Liver (tissue), 9 donors: ENCODE results near the gene NRF1. TPM values are rescaled to one million over a fixed set of nuclear protein-coding genes. Genes with fewer than 3 reads are reported as not detected.

ENCODE experiments used
- DNase-seq: peaks from one replicate; pipeline ENCODE4 v3.0.0-alpha.2; 2017; ENCODE audit warnings: low spot score
- H3K27ac ChIP-seq, 2 donors: one replicate each; pipeline ENCODE4 v1.7.0; 2013; ENCODE audit warnings: inconsistent platforms in 2 of 2, low read length in 2 of 2, control low read depth in 1 of 2, low read depth in 1 of 2, mild to moderate bottlenecking in 1 of 2
- H3K27me3 ChIP-seq, 4 donors: one replicate each; pipeline versions ENCODE4 v1.6.1 to v1.7.0; 2013; ENCODE audit warnings: low read length in 3 of 4, inconsistent platforms in 1 of 4, mild to moderate bottlenecking in 1 of 4, moderate library complexity in 1 of 4; ENCODE audit not compliant: control insufficient read depth in 4 of 4, insufficient read depth in 4 of 4
- H3K36me3 ChIP-seq, 4 donors: one replicate each; pipeline versions ENCODE4 v1.6.1 to v1.7.0; 2013; ENCODE audit warnings: low read length in 3 of 4, mild to moderate bottlenecking in 3 of 4, low read depth in 1 of 4, moderate library complexity in 1 of 4; ENCODE audit not compliant: control insufficient read depth in 4 of 4, insufficient read depth in 3 of 4
- H3K4me1 ChIP-seq, 4 donors: one replicate each; pipeline versions ENCODE4 v1.6.1 to v1.7.0; 2013; ENCODE audit warnings: low read length in 3 of 4, mild to moderate bottlenecking in 3 of 4, moderate library complexity in 1 of 4; ENCODE audit not compliant: control insufficient read depth in 4 of 4, insufficient read depth in 4 of 4
- H3K4me3 ChIP-seq, 3 donors: one replicate each; pipeline versions ENCODE4 v1.6.1 to v1.7.0; 2013; ENCODE audit warnings: low read length in 3 of 3, control low read depth in 1 of 3, low read depth in 1 of 3, mild to moderate bottlenecking in 1 of 3
- H3K9ac ChIP-seq, 2 donors: one replicate each; pipeline ENCODE4 v1.7.0; 2013; ENCODE audit warnings: low read length in 2 of 2, mild to moderate bottlenecking in 2 of 2, moderate library complexity in 2 of 2, control low read depth in 1 of 2, low read depth in 1 of 2
- H3K9me3 ChIP-seq, 4 donors: one replicate each; pipeline versions ENCODE4 v1.6.1 to v1.7.0; 2013; ENCODE audit warnings: low read length in 3 of 4; ENCODE audit not compliant: control insufficient read depth in 4 of 4
- FOXA1 ChIP-seq: IDR thresholded peaks from 2 replicates; pipeline ENCODE4 v1.6.1; 2016; ENCODE audit warnings: antibody characterized with exemption
- FOXA2 ChIP-seq: IDR thresholded peaks from 2 replicates; pipeline ENCODE4 v1.6.1; 2016; ENCODE audit warnings: antibody characterized with exemption
- HNF4A ChIP-seq, 2 donors: conservative IDR thresholded peaks; 2 replicates each; pipeline ENCODE4 v1.6.1; 2016; ENCODE audit warnings: antibody characterized with exemption in 2 of 2, mild to moderate bottlenecking in 2 of 2
- HNF4G ChIP-seq: IDR thresholded peaks from 2 replicates; pipeline ENCODE4 v1.6.1; 2016; ENCODE audit warnings: antibody characterized with exemption
- RAD21 ChIP-seq, 2 donors: IDR thresholded peaks; 2 replicates each; pipeline ENCODE4 v1.6.1; 2016; ENCODE audit warnings: antibody characterized with exemption in 2 of 2, mild to moderate bottlenecking in 2 of 2
- REST ChIP-seq: IDR thresholded peaks from 2 replicates; pipeline ENCODE4 v1.6.1; 2016; ENCODE audit warnings: antibody characterized with exemption, mild to moderate bottlenecking
- TAF1 ChIP-seq: conservative IDR thresholded peaks from 2 replicates; pipeline ENCODE4 v1.6.1; 2016; ENCODE audit warnings: antibody characterized with exemption, mild to moderate bottlenecking
- WGBS: extraction: QIAGEN DNeasy Blood & Tissue Kit; methylation state at CpG from one replicate; pipeline ENCODE4 v1.1.7; 2013; 5-methylcytosine and 5-hydroxymethylcytosine counted together
- polyA plus RNA-seq, 2 donors: library from polyadenylated mRNA; stranded (reverse) in 1 of 2; unstranded in 1 of 2; fragments of 200-250 nt in 1 of 2; fragments of >200 nt in 1 of 2; fragmentation: Nextera tagmentation in 1 of 2; extraction: Ambion mirVana in 1 of 2; gene quantifications; one replicate each; pipeline versions ENCODE4 v1.2.1 to v1.2.3, GENCODE V29; 2013 to 2015
- total RNA-seq, 2 donors: library from RNA; depleted of rRNA; stranded (reverse); fragments of >200 nt; gene quantifications; one replicate each; pipeline ENCODE4 v1.2.3, GENCODE V29; 2014
- TF ChIP-seq, protein P1 (sequence below): IDR thresholded peaks from 2 replicates; pipeline ENCODE4 v1.6.1; 2016; ENCODE audit warnings: antibody characterized with exemption
- TF ChIP-seq, protein P2 (sequence below): IDR thresholded peaks from 2 replicates; pipeline ENCODE4 v1.6.1; 2016; ENCODE audit warnings: antibody characterized with exemption
- donor health status: healthy.
- donor health status: healthy.
- donor health status: healthy.
- donor health status: healthy.
- donor health status: healthy.

Gene NRF1
- total and polyA plus RNA-seq, 4 donors = 1.3 to 14.8 (median 5.3) TPM

- 86% methylated on average over 17 of the region's 17 CpGs for WGBS
- TF ChIP-seq HNF4A (conservative IDR thresholded peaks at IDR 0.05) = no peak
- TF ChIP-seq FOXA2 = no peak
- TF ChIP-seq, protein P1, sequence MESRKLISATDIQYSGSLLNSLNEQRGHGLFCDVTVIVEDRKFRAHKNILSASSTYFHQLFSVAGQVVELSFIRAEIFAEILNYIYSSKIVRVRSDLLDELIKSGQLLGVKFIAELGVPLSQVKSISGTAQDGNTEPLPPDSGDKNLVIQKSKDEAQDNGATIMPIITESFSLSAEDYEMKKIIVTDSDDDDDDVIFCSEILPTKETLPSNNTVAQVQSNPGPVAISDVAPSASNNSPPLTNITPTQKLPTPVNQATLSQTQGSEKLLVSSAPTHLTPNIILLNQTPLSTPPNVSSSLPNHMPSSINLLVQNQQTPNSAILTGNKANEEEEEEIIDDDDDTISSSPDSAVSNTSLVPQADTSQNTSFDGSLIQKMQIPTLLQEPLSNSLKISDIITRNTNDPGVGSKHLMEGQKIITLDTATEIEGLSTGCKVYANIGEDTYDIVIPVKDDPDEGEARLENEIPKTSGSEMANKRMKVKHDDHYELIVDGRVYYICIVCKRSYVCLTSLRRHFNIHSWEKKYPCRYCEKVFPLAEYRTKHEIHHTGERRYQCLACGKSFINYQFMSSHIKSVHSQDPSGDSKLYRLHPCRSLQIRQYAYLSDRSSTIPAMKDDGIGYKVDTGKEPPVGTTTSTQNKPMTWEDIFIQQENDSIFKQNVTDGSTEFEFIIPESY = no peak
- TF ChIP-seq REST = no peak
- TF ChIP-seq RAD21 (IDR thresholded peaks at IDR 0.05) = no peak
- TF ChIP-seq, protein P2, sequence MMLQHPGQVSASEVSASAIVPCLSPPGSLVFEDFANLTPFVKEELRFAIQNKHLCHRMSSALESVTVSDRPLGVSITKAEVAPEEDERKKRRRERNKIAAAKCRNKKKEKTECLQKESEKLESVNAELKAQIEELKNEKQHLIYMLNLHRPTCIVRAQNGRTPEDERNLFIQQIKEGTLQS = no peak
- TF ChIP-seq TAF1 = no peak
- no peak for TF ChIP-seq FOXA1
- no peak for TF ChIP-seq HNF4G
- Histone ChIP-seq H3K27me3 (no peaks in the 10 kb centered on the region), H3K4me3 (no peak overlapping the region), H3K9me3 (no peaks in the 10 kb centered on the region), H3K9ac (no peak overlapping the region), H3K4me1 (no peaks in the 10 kb centered on the region), H3K36me3 (no peaks in the 10 kb centered on the region), H3K27ac (no peak overlapping the region)
- no peak for DNase-seq
Observed at GRCh38 chr7:129803546-129804081, 192.1 kb downstream of the NRF1 start.

DNA sequence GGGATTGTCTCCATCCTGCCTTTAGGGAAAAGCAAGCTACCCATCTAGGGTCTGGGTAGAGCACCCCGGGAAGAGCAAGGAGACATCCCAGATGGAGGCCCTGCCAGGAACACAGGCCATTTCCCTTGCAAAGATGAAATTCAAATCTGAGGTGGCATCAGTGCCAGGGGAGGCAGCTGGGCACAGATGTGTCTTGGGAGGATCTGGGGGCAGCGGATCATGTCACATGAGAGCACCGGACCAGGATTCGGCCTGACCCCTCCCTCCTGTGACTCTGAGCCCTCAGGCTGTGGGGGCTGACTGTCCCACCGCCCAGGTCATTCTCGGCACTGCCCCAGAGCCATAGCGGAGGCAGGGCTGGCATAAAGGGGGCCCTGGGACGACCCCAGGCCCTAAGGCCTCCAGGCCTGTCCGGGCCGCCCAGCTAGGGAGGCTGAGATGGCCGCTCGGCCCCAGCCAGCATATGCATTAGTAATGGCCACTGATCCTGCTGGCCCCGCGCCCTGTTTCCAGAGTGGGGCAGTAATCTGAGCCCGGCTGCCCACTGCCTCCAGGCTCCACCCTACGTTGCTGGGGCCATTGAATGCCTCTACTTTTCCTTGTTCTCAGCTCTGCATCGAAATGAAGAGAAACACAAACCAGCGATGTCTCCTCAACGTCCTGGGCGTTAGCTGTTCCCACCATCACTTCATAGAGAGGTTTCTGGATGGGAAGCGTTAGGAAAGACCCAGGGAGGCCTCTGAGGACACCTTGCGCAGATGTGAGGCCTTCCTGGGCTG, 192.8 kb downstream of the NRF1 start:
- H3K36me3 ChIP-seq = no peaks in the 10 kb centered on the region
- TF ChIP-seq HNF4A (conservative IDR thresholded peaks at IDR 0.05) (no peak), HNF4G (no peak)
- DNase-seq = no peak
- no peaks in the 10 kb centered on the region for H3K27me3 ChIP-seq
- no peak overlapping the region for H3K4me3 ChIP-seq
- no peaks in the 10 kb centered on the region for H3K4me1 ChIP-seq
- no peak overlapping the region for H3K27ac ChIP-seq
- no peak overlapping the region for H3K9ac ChIP-seq
- 91% methylated on average over 22 of the region's 22 CpGs for WGBS
- no peaks in the 10 kb centered on the region for H3K9me3 ChIP-seq
